ENCODE data around the gene COL23A1.

- TF ChIP-seq GATA3 (IDR thresholded peaks at IDR 0.05; ENCODE audit: low read depth, low read length), result no peak
- TF ChIP-seq GATA2 (IDR thresholded peaks at IDR 0.05; ENCODE audit: low read depth, low read length), result no peak
Measured at GRCh38 chr5:178234121-178234749, 356.0 kb downstream of the COL23A1 start.

Data from SH-SY5Y (cell line).